Measurements from ENCODE around the gene TENM3.

DNA sequence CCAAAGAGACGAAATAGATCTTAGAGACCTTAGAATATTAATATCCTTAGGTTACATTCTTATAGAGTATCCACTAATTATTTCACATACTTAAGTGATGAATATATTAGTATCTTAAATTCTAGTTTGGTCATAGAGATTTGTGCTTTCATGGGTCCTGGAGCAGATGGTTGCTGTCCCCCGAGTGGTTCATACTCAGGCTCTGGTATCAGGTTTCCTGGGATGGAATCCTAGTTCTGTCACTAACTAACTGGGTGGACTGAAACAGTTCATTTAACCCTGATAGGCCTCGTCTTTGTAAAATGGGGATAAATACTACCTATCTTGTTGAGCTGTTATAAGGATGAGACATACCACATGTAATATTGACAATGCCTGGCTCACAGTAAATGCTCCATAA, 264.6 kb downstream of the TENM3 start:
- TF ChIP-seq, protein P1, sequence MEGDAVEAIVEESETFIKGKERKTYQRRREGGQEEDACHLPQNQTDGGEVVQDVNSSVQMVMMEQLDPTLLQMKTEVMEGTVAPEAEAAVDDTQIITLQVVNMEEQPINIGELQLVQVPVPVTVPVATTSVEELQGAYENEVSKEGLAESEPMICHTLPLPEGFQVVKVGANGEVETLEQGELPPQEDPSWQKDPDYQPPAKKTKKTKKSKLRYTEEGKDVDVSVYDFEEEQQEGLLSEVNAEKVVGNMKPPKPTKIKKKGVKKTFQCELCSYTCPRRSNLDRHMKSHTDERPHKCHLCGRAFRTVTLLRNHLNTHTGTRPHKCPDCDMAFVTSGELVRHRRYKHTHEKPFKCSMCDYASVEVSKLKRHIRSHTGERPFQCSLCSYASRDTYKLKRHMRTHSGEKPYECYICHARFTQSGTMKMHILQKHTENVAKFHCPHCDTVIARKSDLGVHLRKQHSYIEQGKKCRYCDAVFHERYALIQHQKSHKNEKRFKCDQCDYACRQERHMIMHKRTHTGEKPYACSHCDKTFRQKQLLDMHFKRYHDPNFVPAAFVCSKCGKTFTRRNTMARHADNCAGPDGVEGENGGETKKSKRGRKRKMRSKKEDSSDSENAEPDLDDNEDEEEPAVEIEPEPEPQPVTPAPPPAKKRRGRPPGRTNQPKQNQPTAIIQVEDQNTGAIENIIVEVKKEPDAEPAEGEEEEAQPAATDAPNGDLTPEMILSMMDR (conservative IDR thresholded peaks at IDR 0.05) = no peak
- no peak for TF ChIP-seq ZFX (IDR thresholded peaks at IDR 0.05)

Measured in C4-2B (cell line).